Measurements from ENCODE around the gene MED13.
A peak's percentile ranks its signal among the peaks of the same experiment; 100 is the strongest.
"Not testable (repeated sequence)": the region's sequence is repeated elsewhere in the genome, so short reads cannot be mapped to it uniquely, and the experiment has no call there.

The MED13 gene

DNA sequence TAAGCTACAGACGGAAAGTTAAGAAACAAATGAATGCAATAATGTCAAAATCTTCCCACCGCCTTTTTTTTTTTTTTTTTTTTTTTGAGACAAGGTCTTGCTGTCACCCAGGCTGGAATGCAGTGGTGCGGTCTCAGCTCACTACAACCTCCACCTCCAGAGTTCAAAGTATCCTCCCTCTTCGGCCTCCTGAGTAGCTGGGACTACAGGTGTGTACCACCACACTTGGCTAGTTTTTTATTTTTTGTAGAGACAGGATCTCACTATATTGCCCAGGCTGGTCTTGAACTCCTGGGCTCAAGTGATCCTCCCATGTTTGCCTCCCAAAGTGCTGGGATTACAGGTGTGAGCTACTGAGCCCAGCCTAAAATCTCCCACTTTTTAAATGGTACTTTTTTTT, 66.5 kb downstream of the MED13 start:
- H3K4ac ChIP-seq (ENCODE audit: low read depth in 1 of 2, low read length in 2 of 2); H3K4me3 ChIP-seq (ENCODE audit: insufficient read depth in 1 of 2, low read depth in 1 of 2, low read length in 2 of 2); H3K27me3 ChIP-seq (ENCODE audit: control insufficient read depth in 1 of 2, insufficient read depth in 1 of 2, low read length in 2 of 2); DNase-seq; H3K79me1 ChIP-seq (replicated peaks; ENCODE audit: low read length, poor library complexity, severe bottlenecking); H3K27ac ChIP-seq (ENCODE audit: low read length, poor library complexity, severe bottlenecking); H2BK5ac ChIP-seq (ENCODE audit: low read depth, low read length, poor library complexity, severe bottlenecking); H4K8ac ChIP-seq (ENCODE audit: low read length); H4K91ac ChIP-seq (ENCODE audit: low read length); H3K4me2 ChIP-seq (ENCODE audit: low read length, poor library complexity, severe bottlenecking); H2BK120ac ChIP-seq (ENCODE audit: low read depth, low read length); H3K4me1 ChIP-seq (ENCODE audit: control insufficient read depth, insufficient read depth, low read depth, low read length); H3K18ac ChIP-seq (ENCODE audit: low read depth in 1 of 2, low read length in 2 of 2); H2AFZ ChIP-seq (ENCODE audit: low read depth, low read length); H2BK15ac ChIP-seq (ENCODE audit: low read depth, poor library complexity, severe bottlenecking); H2BK12ac ChIP-seq (ENCODE audit: low read length in 2 of 2); H3K23ac ChIP-seq (ENCODE audit: low read length in 2 of 2); H3K9me3 ChIP-seq (ENCODE audit: control insufficient read depth, low read length); H3K14ac ChIP-seq (ENCODE audit: low read length in 2 of 2); H2AK5ac ChIP-seq (ENCODE audit: low read length, severe bottlenecking): not testable (repeated sequence)
- 90% methylated on average over 4 of the region's 4 CpGs for WGBS
- Histone ChIP-seq H3K36me3 (ENCODE audit: control insufficient read depth in 1 of 2, insufficient read depth in 2 of 2, low read depth in 1 of 2, low read length in 2 of 2) (peaks cover 9 to 46% of the 10 kb centered on the region in 2 experiments), H3K9ac (ENCODE audit: low read length) (peak overlapping the region; percentile 76)

DNA sequence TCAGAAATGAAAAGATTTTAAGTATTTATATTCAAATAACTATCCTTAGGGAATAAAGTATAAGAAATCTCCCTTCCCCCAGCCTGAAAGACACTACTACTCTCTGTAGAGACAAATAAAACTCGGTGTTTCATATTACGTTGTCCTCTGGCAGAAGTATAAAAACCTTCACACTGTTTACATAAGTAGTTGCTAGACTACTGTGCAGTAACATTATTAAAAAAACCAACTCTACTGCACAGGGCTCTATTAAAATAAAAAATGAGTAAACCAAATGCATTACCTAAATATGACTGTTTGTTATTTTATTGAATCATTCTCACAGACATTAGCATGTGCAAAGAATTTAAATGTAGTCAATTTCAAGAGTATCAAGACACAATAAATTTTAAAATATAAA, 67.4 kb downstream of the MED13 start:
- Histone ChIP-seq H3K18ac (ENCODE audit: low read depth in 1 of 2, low read length in 2 of 2) (no peak overlapping the region), H3K4me2 (ENCODE audit: low read length, poor library complexity, severe bottlenecking) (no peak overlapping the region), H3K79me1 (replicated peaks; ENCODE audit: low read length, poor library complexity, severe bottlenecking) (peaks cover 3% of the 10 kb centered on the region), H4K91ac (ENCODE audit: low read length) (no peak overlapping the region), H2BK15ac (ENCODE audit: low read depth, poor library complexity, severe bottlenecking) (no peak overlapping the region), H2BK5ac (ENCODE audit: low read depth, low read length, poor library complexity, severe bottlenecking) (no peak overlapping the region), H2AK5ac (ENCODE audit: low read length, severe bottlenecking) (no peak overlapping the region), H2BK120ac (ENCODE audit: low read depth, low read length) (no peak overlapping the region), H3K9me3 (ENCODE audit: control insufficient read depth, low read length) (no peaks in the 10 kb centered on the region), H3K23ac (ENCODE audit: low read length in 2 of 2) (no peak overlapping the region), H3K4ac (ENCODE audit: low read depth in 1 of 2, low read length in 2 of 2) (no peak overlapping the region), H3K4me1 (ENCODE audit: control insufficient read depth, insufficient read depth, low read depth, low read length) (no peaks in the 10 kb centered on the region), H3K9ac (ENCODE audit: low read length) (peak overlapping the region; percentile 76), H3K4me3 (ENCODE audit: insufficient read depth in 1 of 2, low read depth in 1 of 2, low read length in 2 of 2) (no peak overlapping the region), H3K14ac (ENCODE audit: low read length in 2 of 2) (no peak overlapping the region), H3K36me3 (ENCODE audit: control insufficient read depth in 1 of 2, insufficient read depth in 2 of 2, low read depth in 1 of 2, low read length in 2 of 2) (peaks cover 13 to 44% of the 10 kb centered on the region in 2 experiments), H3K27ac (ENCODE audit: low read length, poor library complexity, severe bottlenecking) (no peak overlapping the region), H4K8ac (ENCODE audit: low read length) (no peak overlapping the region), H2AFZ (ENCODE audit: low read depth, low read length) (no peak overlapping the region), H3K27me3 (ENCODE audit: control insufficient read depth in 1 of 2, insufficient read depth in 1 of 2, low read length in 2 of 2) (no peaks in the 10 kb centered on the region), H2BK12ac (ENCODE audit: low read length in 2 of 2) (no peak overlapping the region)
- peak; percentile 20 for DNase-seq
- WGBS = no CpG with 5 or more reads among the region's 2 CpGs

- Histone ChIP-seq H4K8ac (ENCODE audit: low read length) (no peak overlapping the region), H3K27ac (ENCODE audit: low read length, poor library complexity, severe bottlenecking) (no peak overlapping the region), H3K9me3 (ENCODE audit: control insufficient read depth, low read length) (no peaks in the 10 kb centered on the region), H3K4ac (ENCODE audit: low read depth in 1 of 2, low read length in 2 of 2) (no peak overlapping the region), H3K79me1 (replicated peaks; ENCODE audit: low read length, poor library complexity, severe bottlenecking) (peaks cover 3% of the 10 kb centered on the region), H3K27me3 (ENCODE audit: control insufficient read depth in 1 of 2, insufficient read depth in 1 of 2, low read length in 2 of 2) (no peaks in the 10 kb centered on the region), H3K36me3 (ENCODE audit: control insufficient read depth in 1 of 2, insufficient read depth in 2 of 2, low read depth in 1 of 2, low read length in 2 of 2) (peaks cover 13 to 47% of the 10 kb centered on the region in 2 experiments), H2AK5ac (ENCODE audit: low read length, severe bottlenecking) (no peak overlapping the region), H2BK5ac (ENCODE audit: low read depth, low read length, poor library complexity, severe bottlenecking) (no peak overlapping the region), H3K14ac (ENCODE audit: low read length in 2 of 2) (no peak overlapping the region), H2BK12ac (ENCODE audit: low read length in 2 of 2) (no peak overlapping the region), H2BK120ac (ENCODE audit: low read depth, low read length) (no peak overlapping the region), H3K18ac (ENCODE audit: low read depth in 1 of 2, low read length in 2 of 2) (no peak overlapping the region), H2BK15ac (ENCODE audit: low read depth, poor library complexity, severe bottlenecking) (no peak overlapping the region), H3K4me3 (ENCODE audit: insufficient read depth in 1 of 2, low read depth in 1 of 2, low read length in 2 of 2) (no peak overlapping the region), H3K4me2 (ENCODE audit: low read length, poor library complexity, severe bottlenecking) (no peak overlapping the region), H2AFZ (ENCODE audit: low read depth, low read length) (no peak overlapping the region), H4K91ac (ENCODE audit: low read length) (no peak overlapping the region), H3K23ac (ENCODE audit: low read length in 2 of 2) (no peak overlapping the region), H3K4me1 (ENCODE audit: control insufficient read depth, insufficient read depth, low read depth, low read length) (no peaks in the 10 kb centered on the region), H3K9ac (ENCODE audit: low read length) (peak overlapping the region; percentile 76)
- 80% methylated on average over 2 of the region's 4 CpGs for WGBS
- no peak for DNase-seq
These were observed 68.0 kb downstream of the MED13 start for GRCh38 chr17:61996916-61997605.

- Histone ChIP-seq H2BK5ac (ENCODE audit: low read depth, low read length, poor library complexity, severe bottlenecking) (no peak overlapping the region), H3K9me3 (ENCODE audit: control insufficient read depth, low read length) (no peaks in the 10 kb centered on the region), H3K23ac (ENCODE audit: low read length in 2 of 2) (no peak overlapping the region), H3K79me1 (replicated peaks; ENCODE audit: low read length, poor library complexity, severe bottlenecking) (peaks cover 8% of the 10 kb centered on the region), H2BK15ac (ENCODE audit: low read depth, poor library complexity, severe bottlenecking) (no peak overlapping the region), H3K4me3 (ENCODE audit: insufficient read depth in 1 of 2, low read depth in 1 of 2, low read length in 2 of 2) (no peak overlapping the region), H2AFZ (ENCODE audit: low read depth, low read length) (no peak overlapping the region), H2BK12ac (ENCODE audit: low read length in 2 of 2) (no peak overlapping the region), H2BK120ac (ENCODE audit: low read depth, low read length) (no peak overlapping the region), H2AK5ac (ENCODE audit: low read length, severe bottlenecking) (no peak overlapping the region), H3K36me3 (ENCODE audit: control insufficient read depth in 1 of 2, insufficient read depth in 2 of 2, low read depth in 1 of 2, low read length in 2 of 2) (peaks cover 23 to 84% of the 10 kb centered on the region in 2 experiments), H3K18ac (ENCODE audit: low read depth in 1 of 2, low read length in 2 of 2) (no peak overlapping the region), H3K4me1 (ENCODE audit: control insufficient read depth, insufficient read depth, low read depth, low read length) (no peaks in the 10 kb centered on the region), H3K14ac (ENCODE audit: low read length in 2 of 2) (no peak overlapping the region), H4K8ac (ENCODE audit: low read length) (no peak overlapping the region), H3K4ac (ENCODE audit: low read depth in 1 of 2, low read length in 2 of 2) (no peak overlapping the region), H3K27me3 (ENCODE audit: control insufficient read depth in 1 of 2, insufficient read depth in 1 of 2, low read length in 2 of 2) (no peaks in the 10 kb centered on the region), H4K91ac (ENCODE audit: low read length) (no peak overlapping the region), H3K4me2 (ENCODE audit: low read length, poor library complexity, severe bottlenecking) (no peak overlapping the region), H3K27ac (ENCODE audit: low read length, poor library complexity, severe bottlenecking) (no peak overlapping the region), H3K9ac (ENCODE audit: low read length) (no peak overlapping the region)
- DNase-seq = no peak
- over 99% methylated on average over 3 of the region's 3 CpGs for WGBS
These were observed 75.6 kb downstream of the MED13 start for GRCh38 chr17:61989509-61989908.
